ENCODE results near the gene CNST. TPM values are rescaled to one million over a fixed set of nuclear protein-coding genes. Genes with fewer than 3 reads are reported as not detected.
"Not testable (repeated sequence)": the region's sequence is repeated elsewhere in the genome, so short reads cannot be mapped to it uniquely, and the experiment has no call there.

Gene CNST
- total RNA-seq, 1 donor from 2014 or later, result 29.6 TPM

GRCh38 chr1:246559310-246559709, 6.9 kb upstream of the CNST start:
- no peak for DNase-seq (ENCODE audit: low spot score)

GRCh38 chr1:246560833-246561232, 5.4 kb upstream of the CNST start:
- not testable (repeated sequence) for DNase-seq (ENCODE audit: low spot score)

DNA sequence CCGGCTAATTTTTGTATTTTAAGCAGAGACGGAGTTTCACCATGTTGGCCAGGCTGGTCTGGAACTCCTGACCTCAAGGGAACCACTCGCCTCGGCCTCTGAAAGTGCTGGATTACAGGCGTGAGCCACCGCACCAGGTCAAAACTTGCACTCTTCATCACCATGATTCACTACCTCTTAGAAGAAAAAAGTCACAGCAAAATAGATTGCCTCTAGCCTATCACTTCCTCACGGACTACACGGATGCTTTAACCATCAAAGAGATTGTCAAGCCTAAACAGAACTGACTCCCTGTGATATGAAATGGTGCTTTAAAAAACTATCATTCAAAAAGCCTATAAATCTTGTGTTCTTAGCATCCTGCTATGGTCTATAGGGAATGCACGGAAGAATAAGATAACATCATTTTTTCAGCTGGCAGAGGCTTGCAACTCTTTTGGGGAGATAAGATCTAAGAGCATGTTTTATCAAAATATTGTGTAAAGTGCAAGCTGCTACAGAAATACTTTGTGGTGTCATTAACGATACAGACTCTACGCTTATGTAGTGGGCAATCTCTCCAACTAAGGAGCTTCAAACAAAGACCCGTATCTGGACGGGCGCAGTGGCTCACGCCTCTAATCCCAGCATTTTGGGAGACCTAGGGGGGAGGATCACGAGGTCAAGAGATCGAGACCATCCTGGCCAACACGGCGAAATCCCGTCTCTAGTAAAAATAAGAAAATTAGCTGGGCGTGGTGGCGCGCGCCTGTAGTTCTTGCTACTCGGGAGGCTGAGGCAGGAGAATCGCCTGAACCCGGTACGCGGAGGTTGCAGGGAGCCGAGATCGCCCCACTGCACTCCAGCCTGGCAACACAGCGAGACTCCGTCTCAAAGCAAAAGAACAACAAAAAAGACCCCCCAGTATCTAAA, 1.2 kb upstream of the CNST start:
- DNase-seq (ENCODE audit: low spot score), result no peak

- DNase-seq (ENCODE audit: low spot score), result no peak
Measured at GRCh38 chr1:246565751-246566127, 517 bp upstream of the CNST start.

- DNase-seq (ENCODE audit: low spot score), result no peak
Measured at GRCh38 chr1:246566813-246567645, 773 bp downstream of the CNST start.

DNA sequence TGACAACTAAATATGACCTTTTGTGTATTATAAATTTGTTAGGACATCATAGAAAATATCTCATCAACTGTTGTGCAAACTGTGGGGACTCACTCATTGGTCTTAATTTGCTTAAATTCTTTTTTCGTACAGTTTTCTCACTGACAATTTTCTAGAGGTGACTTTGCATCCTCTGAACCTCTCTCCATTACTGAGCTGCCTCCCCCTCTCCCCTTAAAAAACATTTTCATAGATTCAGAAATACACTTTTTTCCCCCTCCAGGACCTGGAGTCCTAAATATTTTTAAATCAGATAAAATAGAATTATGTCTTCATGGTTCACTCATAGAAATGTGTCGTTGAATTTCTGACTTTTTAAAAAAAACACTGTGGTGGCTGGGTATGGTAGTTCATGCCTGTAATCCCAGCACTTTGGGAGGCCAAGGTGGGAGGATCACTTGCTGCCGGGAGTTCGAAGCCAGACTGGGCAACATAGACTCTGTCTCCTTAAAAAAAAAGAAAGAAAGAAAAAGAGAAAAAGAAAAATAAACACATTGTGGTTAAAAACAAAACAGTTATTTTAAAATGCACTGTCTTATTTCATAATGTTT, 1.5 kb downstream of the CNST start:
- no peak for DNase-seq (ENCODE audit: low spot score)

GRCh38 chr1:246569248-246570238, 3.3 kb downstream of the CNST start:
- no peak for DNase-seq (ENCODE audit: low spot score)

DNA sequence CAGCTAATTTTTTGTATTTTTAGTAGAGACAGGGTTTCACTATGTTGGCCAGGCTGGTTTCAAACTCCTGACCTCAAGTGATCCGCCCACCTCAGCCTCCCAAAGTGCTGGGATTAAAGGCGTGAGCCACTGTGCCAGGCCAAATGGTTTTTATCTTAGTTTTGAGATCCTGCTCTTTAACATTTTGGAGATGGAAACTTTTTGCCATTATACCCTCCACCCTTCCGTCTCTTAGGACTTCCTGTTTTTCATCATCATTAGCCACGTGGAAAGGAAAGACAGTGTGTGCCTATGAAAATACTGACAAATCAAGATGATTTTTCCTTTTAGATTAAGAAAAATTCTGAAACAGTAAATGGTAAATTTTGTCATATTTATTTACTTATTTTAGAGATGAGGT, 5.1 kb downstream of the CNST start:
- DNase-seq (ENCODE audit: low spot score), result not testable (repeated sequence)

DNA sequence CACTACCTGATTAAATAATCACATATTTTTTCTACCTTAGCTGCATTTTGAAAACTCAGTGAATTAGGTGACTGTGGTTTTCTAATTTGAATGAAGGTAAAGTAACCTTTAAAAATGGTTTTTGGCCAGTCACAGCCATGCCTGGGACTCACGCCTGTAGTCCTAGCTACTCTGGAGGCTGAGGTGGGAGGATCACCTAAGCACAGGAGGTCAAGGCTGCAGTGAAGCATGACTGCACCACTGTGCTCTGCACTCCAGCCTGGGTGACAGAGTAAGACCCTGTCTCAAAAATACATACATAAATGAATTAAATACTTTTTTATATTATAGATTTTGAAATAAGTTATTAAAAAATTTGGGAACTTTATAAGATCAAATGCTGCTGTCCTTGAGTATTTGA, 5.7 kb downstream of the CNST start:
- DNase-seq (ENCODE audit: low spot score), result no peak

DNA sequence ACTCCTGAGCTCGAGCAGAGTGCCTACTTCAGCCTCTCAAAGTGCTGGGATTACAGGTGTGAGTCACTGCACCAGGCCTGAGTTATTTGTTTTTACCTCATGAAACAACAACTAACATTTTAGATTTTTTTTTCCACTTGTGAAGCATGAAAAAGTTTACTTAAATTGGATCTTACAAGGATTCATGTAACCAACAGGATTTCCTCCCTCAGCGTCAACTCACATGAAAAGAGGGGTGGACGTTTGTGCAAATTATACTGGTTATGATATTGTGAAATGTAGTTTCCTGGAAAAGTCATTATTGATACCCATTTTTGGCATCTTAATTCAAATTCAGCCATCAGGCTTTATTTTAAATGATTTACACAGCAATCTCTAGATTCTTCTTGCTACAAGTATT, 6.5 kb downstream of the CNST start:
- DNase-seq (ENCODE audit: low spot score), result no peak

DNA sequence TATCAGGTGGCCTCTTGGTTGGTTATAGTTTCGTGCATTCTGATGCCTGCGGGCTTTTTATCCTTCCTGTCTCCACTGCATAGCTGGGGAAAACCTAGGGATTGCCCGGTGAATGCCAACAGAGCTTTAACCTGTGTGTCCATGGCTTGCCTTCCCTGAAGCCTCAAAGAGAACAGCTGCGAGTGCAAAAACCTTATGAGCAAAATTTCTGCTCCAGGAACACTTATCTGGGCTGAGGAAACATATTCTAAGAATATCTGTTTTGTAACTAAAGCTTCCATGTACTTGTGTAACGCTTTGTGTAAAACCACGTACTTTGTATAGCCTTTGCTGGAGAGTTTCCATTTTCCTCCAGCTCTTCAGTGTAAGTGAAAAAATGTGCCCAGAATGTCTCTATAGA, 7.2 kb downstream of the CNST start:
- DNase-seq (ENCODE audit: low spot score), result no peak

DNA sequence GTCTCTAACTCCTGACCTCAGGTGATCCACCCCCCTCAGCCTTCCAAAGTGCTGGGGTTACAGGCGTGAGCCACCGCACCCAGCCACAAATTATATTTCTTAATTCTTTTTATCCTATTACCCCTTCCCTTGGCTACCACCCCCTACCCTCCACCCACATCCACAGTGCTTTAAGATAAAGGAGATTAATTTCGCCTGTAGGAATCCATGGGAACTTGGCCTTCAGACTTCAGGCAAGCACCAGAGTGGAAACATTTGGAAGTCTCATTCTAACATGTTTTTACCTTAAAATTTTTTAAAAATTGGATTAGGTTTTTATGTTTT, 10.4 kb downstream of the CNST start:
- no peak for DNase-seq (ENCODE audit: low spot score)

DNA sequence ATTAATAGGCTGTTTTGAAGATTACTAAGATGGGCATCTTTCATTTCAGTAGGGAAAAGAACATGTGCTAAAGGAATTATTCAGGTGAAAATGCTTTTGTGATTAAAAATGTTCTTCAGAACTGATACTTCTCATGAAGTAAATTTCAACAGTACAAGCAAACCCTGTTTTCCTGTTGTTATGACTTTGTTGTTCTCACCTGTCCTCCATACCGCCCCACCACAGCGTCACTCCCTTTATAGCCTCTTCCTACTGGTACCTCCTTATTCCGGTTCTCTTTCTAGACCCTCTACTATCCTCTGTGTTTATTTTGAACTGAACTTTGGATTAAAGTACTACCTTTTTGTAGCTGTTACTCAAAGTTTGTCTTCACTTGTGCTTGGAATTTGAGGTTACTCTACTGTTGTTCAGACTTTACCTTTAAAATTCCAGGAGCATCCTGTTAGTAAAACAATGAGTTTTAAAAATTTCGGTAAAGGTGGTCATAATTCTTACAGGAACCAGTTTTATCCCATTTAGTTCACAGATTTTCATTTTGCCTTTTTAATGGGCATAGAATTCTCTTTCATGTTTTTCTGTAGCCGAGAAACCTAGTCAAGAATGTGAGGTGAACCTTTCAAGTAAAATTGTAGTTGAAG, 10.9 kb downstream of the CNST start:
- no peak for DNase-seq (ENCODE audit: low spot score)

- DNase-seq (ENCODE audit: low spot score), result no peak
Measured at GRCh38 chr1:246577720-246578106, 11.5 kb downstream of the CNST start.

DNA sequence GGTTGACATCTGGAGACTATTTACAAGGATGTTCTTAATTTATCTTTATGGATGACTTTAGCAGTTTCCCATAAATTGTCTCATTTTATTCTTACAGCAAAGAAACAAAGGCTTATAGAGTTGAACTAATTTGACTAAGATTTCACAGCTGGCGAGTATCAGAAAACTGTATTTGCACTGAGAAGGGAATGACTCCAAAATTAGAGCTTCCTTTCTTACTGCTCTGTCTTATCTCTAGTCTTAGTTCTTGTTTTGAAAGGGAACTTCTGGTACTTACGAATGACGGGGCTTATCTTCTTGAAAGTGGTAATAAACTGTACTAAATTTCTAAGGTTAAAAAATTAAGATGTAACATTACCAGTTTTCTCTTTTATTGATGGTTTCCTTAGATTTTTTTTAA, 13.6 kb downstream of the CNST start:
- no peak for DNase-seq (ENCODE audit: low spot score)

GRCh38 chr1:246580497-246581370, 14.5 kb downstream of the CNST start:
- no peak for DNase-seq (ENCODE audit: low spot score)

GRCh38 chr1:246582301-246583055, 16.2 kb downstream of the CNST start:
- no peak for DNase-seq (ENCODE audit: low spot score)

- no peak for DNase-seq (ENCODE audit: low spot score)
Measured at GRCh38 chr1:246583056-246583440, 16.8 kb downstream of the CNST start.

All from mucosa of gallbladder (tissue), 1 donor.